ENCODE measurements around the gene ATF7.

Gene ATF7

DNA sequence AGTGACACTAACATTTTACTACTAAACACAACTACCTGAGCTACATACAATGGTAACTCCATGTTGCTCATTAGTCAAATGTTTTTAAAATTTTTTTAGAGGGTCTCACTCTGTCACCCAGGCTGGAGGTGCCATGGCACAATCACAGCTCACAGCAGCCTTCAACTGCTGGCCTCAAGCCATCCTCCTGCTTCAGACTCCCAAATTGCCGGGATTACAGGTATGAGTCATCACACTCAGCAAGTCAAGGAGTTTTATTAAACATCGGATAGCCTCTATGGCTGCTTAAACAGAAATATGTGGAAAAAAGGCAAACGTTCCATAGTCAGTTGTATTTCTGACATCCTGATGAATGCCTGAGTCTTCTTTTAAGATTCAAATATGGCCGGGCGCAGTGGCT is 107.8 kb downstream of the ATF7 start:
- ChIA-PET CTCF (interaction anchor here (0.6 to 1.3 kb wide), 2 partner anchors 10 to 225 kb away, joined by 3 to 6 read pairs; no protein-coding TSS in a partner anchor), POLR2A (ENCODE audit: low non-redundant PET) (no interaction called here)
- H3K27ac ChIP-seq = no peak overlapping the region
- no peak for DNase-seq (ENCODE audit: low spot score)
- TF ChIP-seq, protein P1, sequence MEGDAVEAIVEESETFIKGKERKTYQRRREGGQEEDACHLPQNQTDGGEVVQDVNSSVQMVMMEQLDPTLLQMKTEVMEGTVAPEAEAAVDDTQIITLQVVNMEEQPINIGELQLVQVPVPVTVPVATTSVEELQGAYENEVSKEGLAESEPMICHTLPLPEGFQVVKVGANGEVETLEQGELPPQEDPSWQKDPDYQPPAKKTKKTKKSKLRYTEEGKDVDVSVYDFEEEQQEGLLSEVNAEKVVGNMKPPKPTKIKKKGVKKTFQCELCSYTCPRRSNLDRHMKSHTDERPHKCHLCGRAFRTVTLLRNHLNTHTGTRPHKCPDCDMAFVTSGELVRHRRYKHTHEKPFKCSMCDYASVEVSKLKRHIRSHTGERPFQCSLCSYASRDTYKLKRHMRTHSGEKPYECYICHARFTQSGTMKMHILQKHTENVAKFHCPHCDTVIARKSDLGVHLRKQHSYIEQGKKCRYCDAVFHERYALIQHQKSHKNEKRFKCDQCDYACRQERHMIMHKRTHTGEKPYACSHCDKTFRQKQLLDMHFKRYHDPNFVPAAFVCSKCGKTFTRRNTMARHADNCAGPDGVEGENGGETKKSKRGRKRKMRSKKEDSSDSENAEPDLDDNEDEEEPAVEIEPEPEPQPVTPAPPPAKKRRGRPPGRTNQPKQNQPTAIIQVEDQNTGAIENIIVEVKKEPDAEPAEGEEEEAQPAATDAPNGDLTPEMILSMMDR (conservative IDR thresholded peaks at IDR 0.05; ENCODE audit: low read depth) = no peak

DNA sequence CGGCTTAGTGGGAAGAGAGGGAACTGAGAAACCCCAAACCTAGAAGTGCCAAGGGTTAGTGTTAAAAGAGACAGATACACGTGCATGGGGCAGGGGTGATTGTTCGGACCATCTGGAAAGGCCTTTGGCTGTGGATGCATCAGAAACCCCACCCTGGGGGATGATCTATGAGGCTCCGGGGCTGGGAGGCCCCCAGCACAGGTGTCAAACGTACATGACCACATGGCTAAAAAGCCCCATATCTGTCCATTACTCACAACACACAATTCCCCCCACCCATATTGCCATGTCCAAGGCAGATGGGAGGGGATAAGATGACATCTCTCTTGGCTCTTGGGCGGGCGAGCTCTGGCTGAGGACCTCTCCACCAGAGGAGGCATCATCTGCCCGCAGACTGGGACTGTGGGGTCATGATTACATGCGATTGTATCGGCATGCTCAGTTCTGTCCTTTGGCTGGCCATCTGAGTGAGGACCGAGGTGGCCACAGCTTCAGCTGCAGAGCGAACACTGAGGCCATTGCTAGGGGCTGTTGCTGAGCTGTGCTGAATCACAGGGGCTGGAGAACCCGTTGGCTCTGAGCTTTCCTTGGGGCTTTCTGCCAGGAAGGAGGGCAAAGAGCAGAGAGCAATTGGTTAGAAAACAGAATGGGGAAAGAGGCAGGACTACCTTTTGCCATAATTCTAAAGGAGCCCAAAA is 109.3 kb downstream of the ATF7 start:
- no peak for DNase-seq (ENCODE audit: low spot score)
- POLR2A ChIA-PET (ENCODE audit: low non-redundant PET) = no interaction called here
- CTCF ChIA-PET = interaction anchor here (0.8 kb wide), 1 partner anchor 96 kb away, joined by 3 read pairs; no protein-coding TSS in a partner anchor
- TF ChIP-seq, protein P1 (conservative IDR thresholded peaks at IDR 0.05; ENCODE audit: low read depth) = no peak
- no peak overlapping the region for H3K27ac ChIP-seq

DNA sequence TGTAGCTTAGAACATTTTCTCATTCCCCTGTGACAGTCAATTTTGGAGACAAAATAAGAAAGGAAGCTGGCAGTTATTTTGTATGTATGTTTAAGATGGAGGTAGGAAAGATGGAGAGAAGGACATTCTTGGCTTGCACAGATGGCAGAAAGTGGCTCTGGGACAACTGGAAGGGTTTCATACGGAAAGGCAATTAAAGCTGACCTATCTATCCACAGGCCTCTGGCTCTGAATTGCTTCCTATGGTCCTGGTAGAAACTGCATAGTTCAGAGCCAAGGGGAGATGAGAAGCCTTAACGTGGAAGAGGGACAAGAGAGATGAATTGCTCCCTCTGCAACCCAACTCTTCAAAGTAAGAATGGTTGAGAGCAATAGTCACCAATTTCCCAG is 110.9 kb downstream of the ATF7 start:
- ChIA-PET CTCF (no interaction called here), POLR2A (ENCODE audit: low non-redundant PET) (no interaction called here)
- no peak for DNase-seq (ENCODE audit: low spot score)
- H3K27ac ChIP-seq = no peak overlapping the region
- TF ChIP-seq, protein P1 (conservative IDR thresholded peaks at IDR 0.05; ENCODE audit: low read depth) = no peak

DNA sequence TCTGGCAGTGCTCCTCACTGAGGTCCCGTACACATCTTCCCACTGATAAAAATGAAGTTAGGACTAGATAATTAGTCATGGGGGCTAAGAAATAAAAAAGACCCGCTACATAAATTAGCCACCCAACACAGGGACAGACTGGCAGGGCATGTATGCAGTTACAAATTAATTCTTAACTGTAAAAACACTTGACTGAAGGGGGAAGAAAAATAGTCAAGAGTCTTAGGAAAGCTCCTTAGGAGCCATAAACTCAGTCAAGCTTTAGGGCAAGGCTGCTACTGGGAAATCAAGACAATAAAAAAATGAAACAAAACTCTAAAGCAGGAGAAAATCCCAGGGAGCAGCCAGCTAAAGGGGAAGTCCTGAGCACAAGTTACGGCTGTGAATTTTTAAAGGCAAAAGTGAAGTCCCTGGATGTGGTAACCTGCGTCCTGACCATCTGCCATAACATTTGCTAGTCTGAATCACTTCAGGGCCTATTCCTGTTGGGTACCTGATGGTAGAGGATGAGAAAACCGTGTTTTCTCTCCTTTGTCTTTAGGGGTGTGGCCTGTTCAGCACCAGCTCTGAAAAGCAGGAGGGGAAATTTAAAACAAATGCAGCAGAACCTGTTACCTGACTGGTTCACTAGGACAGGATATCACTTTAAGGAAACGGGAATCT is 111.4 kb downstream of the ATF7 start:
- TF ChIP-seq, protein P1 (conservative IDR thresholded peaks at IDR 0.05; ENCODE audit: low read depth) = no peak
- CTCF ChIA-PET = interaction anchor here (0.6 kb wide), 1 partner anchor 76 kb away, joined by 3 read pairs; no protein-coding TSS in a partner anchor
- H3K27ac ChIP-seq = no peak overlapping the region
- POLR2A ChIA-PET (ENCODE audit: low non-redundant PET) = no interaction called here
- no peak for DNase-seq (ENCODE audit: low spot score)

DNA sequence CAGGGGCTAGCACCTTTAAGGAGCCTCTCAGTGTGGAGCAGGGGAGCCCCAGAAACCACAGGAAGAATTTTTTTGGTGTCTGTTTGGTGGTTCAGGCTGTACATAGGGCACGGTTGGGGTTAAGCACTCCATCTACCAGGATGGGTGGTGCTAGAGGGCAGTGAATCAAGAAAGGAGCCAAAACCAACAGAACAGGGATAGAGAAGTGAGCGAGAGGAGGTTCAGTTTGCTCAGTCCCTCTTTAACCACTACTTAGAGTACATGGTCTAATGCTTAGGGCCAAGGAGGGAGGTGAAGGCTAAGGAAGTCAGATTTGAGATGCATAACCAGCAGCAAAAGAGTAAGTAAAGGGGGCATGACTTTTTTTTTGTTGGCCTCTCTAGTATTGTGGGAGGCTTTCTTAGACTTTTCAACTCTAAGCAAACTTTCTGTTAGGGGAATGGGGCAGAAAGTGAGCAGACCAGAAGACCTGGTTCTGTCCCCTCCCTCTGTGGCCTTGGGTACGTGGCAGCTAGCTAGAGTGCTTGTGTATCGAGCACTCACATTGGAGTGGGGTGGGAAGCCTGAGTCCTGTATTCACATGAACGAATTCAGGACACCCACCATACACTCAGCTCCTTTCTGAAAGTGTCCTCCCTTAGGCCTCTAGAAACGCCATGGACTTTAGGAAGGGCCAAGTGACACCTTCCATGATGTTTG is 112.3 kb downstream of the ATF7 start:
- no peak for DNase-seq (ENCODE audit: low spot score)
- H3K27ac ChIP-seq = no peak overlapping the region
- TF ChIP-seq, protein P1 (conservative IDR thresholded peaks at IDR 0.05; ENCODE audit: low read depth) = no peak
- POLR2A ChIA-PET (ENCODE audit: low non-redundant PET) = no interaction called here
- CTCF ChIA-PET = interaction anchor here (0.6 kb wide), 1 partner anchor 77 kb away, joined by 3 read pairs; no protein-coding TSS in a partner anchor

DNA sequence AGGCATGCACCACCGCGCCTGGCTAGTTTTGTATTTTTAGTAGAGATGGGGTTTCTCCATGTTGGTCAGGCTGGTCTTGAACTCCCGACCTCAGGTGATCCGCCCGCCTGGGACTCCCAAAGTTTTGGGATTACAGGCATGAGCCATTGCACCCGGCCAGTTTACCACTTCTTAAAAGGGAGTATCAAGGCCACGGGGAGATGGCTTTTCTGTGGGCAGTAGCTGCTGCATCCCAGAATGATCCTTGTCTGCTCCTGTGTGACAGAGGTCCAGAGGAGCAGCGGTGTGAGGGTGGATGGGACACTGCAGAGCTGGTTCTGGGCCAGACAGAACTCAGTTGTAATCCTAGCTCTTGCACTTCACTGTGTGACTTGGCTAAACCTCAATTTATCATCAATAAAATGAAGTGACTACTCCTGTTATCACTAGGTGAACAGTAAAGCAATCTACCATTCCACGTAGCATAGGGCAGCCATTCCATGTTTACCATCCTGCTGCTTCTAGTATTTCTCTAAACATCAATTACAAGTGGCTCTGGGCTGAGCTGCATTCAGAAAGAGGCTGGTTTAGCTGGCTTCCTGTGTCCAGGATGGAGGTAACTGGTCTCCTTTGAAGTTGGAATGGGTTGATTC is 115.9 kb downstream of the ATF7 start:
- TF ChIP-seq, protein P1 (conservative IDR thresholded peaks at IDR 0.05; ENCODE audit: low read depth) = no peak
- POLR2A ChIA-PET (ENCODE audit: low non-redundant PET) = no interaction called here
- CTCF ChIA-PET = no interaction called here
- no peak overlapping the region; the same call in 1 of the 2 replicates for H3K27ac ChIP-seq
- no peak for DNase-seq (ENCODE audit: low spot score)
